BLaER1 treated with 17β-estradiol and CSF1 and Interleukin-3, amounts not matched to agents 10 nM and 100 nM (cell line): ENCODE measurements around the gene EN1.

Experiments
- H3K27ac ChIP-seq, 11 experiments: shearing (Covaris generic); formaldehyde crosslinking; 2 replicates each; pipeline ENCODE4 v1.8.1; 2022
- H3K27me3 ChIP-seq, 11 experiments: shearing (Covaris generic); formaldehyde crosslinking; 2 replicates each; pipeline ENCODE4 v1.8.1; 2022
- H3K36me3 ChIP-seq, 11 experiments: shearing (Covaris generic); formaldehyde crosslinking; 2 replicates each; pipeline ENCODE4 v1.8.1; 2022
- H3K4me1 ChIP-seq, 10 experiments: shearing (Covaris generic); formaldehyde crosslinking; 2 replicates each; pipeline ENCODE4 v1.8.1; 2022
- H3K4me2 ChIP-seq, 11 experiments: shearing (Covaris generic); formaldehyde crosslinking; 2 replicates each; pipeline ENCODE4 v1.8.1; 2022
- H3K4me3 ChIP-seq, 10 experiments: shearing (Covaris generic); formaldehyde crosslinking; 2 replicates each; pipeline ENCODE4 v1.8.1; 2022
- H3K9ac ChIP-seq, 11 experiments: shearing (Covaris generic); formaldehyde crosslinking; 2 replicates each; pipeline ENCODE4 v1.8.1; 2022
- H3K9me3 ChIP-seq, 11 experiments: shearing (Covaris generic); formaldehyde crosslinking; replicated peaks in 1 of 11; 2 replicates each; pipeline ENCODE4 v1.8.1; 2022
- H4K20me1 ChIP-seq, 11 experiments: shearing (Covaris generic); formaldehyde crosslinking; 2 replicates each; pipeline ENCODE4 v1.8.1; 2022
- Cebpa-rat ChIP-seq, 11 experiments: shearing (Covaris generic); IDR thresholded peaks; 2 replicates each; pipeline ENCODE4 v1.8.1; 2022

Gene EN1

DNA sequence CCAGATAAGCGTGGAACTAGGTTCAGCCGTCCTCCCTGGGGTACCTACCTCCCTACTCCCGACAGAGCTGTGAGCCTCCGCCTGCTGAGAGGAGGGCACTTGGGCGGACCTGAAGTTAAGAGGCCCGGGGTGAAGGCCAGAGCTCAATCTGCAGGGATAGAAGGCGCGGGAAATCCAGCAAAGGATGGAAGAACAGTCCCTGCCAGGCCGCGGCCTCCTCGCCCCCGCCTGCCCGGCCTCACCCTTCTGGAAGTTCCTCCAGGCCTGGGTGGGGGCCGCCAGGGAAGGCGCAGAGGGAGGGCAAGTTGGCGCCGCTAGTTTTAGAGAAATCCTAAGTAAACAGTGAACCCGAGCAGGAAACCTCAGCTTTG is 13.0 kb downstream of the EN1 start:
- Histone ChIP-seq H3K36me3 (no peaks in the 10 kb centered on the region), H3K27ac (no peak overlapping the region), H3K4me1 (no peaks in the 10 kb centered on the region), H3K27me3 (peaks cover 74 to 91% (median 79%) of the 10 kb centered on the region in 11 experiments), H3K9me3 (peaks cover 27 to 41% (median 34%) of the 10 kb centered on the region in 11 experiments), H3K4me2 (no peak overlapping the region), H4K20me1 (peaks cover 0 to 7% (median 0%) of the 10 kb centered on the region in 11 experiments; a peak in 4 of 22 replicates), H3K9ac (no peak overlapping the region), H3K4me3 (no peak overlapping the region)
- no peak for TF ChIP-seq Cebpa-rat (IDR thresholded peaks at IDR 0.05)

DNA sequence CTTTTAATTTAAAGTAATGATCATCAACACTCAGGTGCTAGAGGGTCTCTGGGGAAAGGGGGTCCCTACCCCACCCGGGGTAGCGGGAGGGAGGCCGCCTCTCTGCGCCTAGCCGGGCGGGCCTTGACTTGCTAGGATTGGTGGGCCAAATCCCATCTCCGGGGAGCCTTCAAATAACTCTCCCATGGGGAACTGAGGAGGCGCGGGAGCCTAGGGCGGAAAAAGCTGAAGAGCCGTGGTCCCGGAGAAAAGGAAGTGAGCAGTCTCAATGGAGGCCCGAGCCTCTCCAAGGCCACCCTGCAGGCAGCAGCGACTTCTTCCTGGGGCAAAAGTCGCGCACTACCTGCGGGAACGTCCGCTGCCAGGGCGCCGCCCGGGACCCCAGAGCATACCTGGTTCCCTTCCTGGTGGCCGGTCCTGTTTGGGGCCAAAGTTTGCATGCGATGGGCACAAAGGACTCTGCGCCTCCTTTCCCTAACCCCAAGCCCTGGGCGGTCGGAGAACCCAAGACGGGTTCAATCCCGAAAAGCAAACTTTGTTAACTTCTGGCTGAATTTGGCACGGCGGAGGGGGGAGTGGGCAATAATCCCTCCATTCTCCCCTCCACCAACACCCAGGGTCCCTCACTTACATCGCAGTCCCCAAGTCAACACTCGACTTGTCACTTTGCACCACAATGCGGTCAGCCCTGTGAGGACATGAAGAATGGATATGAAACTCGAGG is 13.6 kb downstream of the EN1 start:
- peaks cover 27 to 41% (median 34%) of the 10 kb centered on the region in 11 experiments for H3K9me3 ChIP-seq
- no peak overlapping the region for H3K27ac ChIP-seq
- no peak overlapping the region for H3K4me3 ChIP-seq
- no peaks in the 10 kb centered on the region for H3K4me1 ChIP-seq
- peaks cover 0 to 7% (median 0%) of the 10 kb centered on the region in 11 experiments; a peak in 4 of 22 replicates for H4K20me1 ChIP-seq
- no peak overlapping the region for H3K4me2 ChIP-seq
- TF ChIP-seq Cebpa-rat (IDR thresholded peaks at IDR 0.05): no peak
- peaks cover 68 to 86% (median 74%) of the 10 kb centered on the region in 11 experiments for H3K27me3 ChIP-seq
- H3K36me3 ChIP-seq: no peaks in the 10 kb centered on the region
- no peak overlapping the region for H3K9ac ChIP-seq

DNA sequence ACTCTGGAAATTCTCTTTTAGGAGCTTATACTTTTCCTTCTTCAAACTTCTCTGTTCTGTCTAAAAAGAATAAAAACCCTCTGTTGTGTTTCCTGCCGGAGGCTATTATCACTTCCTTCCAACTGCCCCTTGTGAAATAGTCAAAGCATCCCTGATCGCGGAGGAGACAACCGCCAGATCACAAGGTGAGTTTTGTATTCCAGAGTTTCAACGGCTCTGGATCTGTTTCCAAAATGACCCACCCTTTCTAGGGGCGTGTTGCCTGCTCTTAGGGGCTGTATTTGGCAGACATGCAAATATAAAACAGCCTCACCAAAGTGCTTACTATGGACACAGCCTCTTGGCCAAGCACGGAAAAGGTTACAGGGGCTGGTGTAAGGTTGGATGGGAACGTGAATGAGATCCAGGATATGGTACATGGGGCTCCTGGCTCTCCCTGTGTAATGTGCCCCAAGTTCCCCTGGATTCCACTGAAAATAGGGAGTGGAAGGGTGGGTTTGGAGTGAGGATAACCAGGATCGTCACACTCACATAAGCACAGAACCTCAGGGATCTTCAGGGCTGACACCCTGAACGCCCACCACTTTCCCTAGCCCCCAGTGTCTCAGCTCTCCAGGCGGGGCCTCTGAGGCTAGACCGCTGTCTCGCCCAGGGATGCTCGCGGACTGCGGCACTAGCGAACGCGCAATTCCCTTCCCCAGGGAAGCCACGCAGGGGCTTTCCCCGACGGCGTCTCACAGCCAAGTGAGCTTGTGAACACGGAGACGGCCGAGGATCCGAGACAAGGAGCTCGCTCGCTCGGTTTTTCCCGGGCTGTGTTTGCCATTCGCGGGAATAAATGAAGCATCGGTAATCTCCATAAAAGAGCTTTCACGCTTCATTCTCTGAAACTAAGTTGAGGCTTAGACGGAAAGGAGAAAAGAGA is 14.4 kb downstream of the EN1 start:
- H3K9ac ChIP-seq: no peak overlapping the region
- peaks cover 60 to 77% (median 66%) of the 10 kb centered on the region in 11 experiments for H3K27me3 ChIP-seq
- H3K4me1 ChIP-seq: no peaks in the 10 kb centered on the region
- H4K20me1 ChIP-seq: peaks cover 0 to 7% (median 0%) of the 10 kb centered on the region in 11 experiments; a peak in 3 of 22 replicates
- no peak overlapping the region for H3K27ac ChIP-seq
- no peaks in the 10 kb centered on the region for H3K36me3 ChIP-seq
- H3K4me2 ChIP-seq: no peak overlapping the region
- H3K9me3 ChIP-seq: peaks cover 27 to 41% (median 34%) of the 10 kb centered on the region in 11 experiments
- no peak for TF ChIP-seq Cebpa-rat (IDR thresholded peaks at IDR 0.05)
- H3K4me3 ChIP-seq: no peak overlapping the region

DNA sequence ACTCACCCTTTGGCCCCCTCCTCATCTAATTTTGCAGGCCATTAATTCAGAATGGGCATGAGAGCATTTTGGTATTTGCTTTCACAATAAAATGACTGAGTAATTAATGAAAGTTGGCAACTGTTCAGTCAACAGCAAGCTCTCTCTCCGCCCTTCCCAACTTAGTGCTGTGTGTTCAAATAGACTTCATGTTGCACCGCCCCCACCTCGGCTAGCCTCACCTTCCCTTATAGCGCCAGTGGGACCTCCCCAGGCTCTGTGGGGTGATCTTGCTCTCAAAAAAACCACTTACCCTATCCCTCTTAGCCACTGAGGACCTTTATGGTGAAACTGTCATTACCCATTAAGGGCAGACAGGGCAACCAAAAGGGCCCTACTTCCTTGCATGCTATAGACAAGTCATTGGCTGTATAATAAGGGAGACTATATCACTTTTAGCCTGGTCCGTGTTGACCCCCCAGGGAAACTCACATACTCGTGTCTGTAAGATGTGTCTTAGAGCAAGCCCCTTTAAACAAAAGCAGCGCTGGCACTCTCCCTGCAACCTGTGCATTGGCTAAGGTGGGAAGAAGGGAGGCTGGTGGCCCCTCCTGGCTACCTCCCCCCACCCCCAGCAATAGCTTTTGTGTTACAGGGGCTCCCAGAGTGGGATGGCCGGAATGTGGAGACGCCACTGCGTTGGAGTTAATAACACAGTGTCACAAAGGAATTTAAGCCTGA is 15.2 kb downstream of the EN1 start:
- peaks cover 27 to 41% (median 34%) of the 10 kb centered on the region in 11 experiments for H3K9me3 ChIP-seq
- no peak overlapping the region for H3K4me2 ChIP-seq
- peaks cover 52 to 69% (median 57%) of the 10 kb centered on the region in 11 experiments for H3K27me3 ChIP-seq
- H3K27ac ChIP-seq: no peak overlapping the region
- no peak for TF ChIP-seq Cebpa-rat (IDR thresholded peaks at IDR 0.05)
- H3K9ac ChIP-seq: no peak overlapping the region
- no peak overlapping the region for H3K4me3 ChIP-seq
- H4K20me1 ChIP-seq: peaks cover 0 to 2% (median 0%) of the 10 kb centered on the region in 11 experiments; a peak in 2 of 22 replicates
- no peaks in the 10 kb centered on the region for H3K36me3 ChIP-seq
- no peaks in the 10 kb centered on the region for H3K4me1 ChIP-seq

DNA sequence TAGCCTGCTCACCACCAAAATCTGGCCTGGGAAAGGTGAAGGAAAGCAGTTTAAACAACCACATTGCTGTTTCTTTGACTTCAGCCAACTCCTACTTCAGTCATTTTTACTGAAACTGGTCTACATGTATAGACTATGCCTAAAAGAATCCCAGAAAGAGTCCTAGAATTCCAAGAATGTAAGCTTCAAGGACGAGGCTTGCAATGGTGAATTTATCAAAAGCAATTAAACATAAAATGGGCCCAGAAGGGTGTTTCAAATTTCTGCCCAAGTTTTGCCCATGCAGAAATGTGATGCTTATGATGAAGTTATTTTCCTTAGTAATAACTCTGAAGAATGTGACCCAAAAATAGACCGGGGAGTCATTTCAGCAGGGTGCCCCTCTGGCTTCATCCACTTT is 16.6 kb downstream of the EN1 start:
- Histone ChIP-seq H3K4me2 (no peak overlapping the region), H3K4me1 (0 out of 20 replicates have a peak, but pooled peaks cover 0 to 4% (median 0%) of the 10 kb centered on the region in 10 experiments), H3K27ac (no peak overlapping the region), H3K9ac (no peak overlapping the region), H4K20me1 (no peaks in the 10 kb centered on the region; a peak in 1 of 22 replicates), H3K36me3 (no peaks in the 10 kb centered on the region), H3K4me3 (no peak overlapping the region), H3K9me3 (peaks cover 27 to 36% (median 31%) of the 10 kb centered on the region in 11 experiments), H3K27me3 (peaks cover 38 to 56% (median 44%) of the 10 kb centered on the region in 11 experiments)
- no peak for TF ChIP-seq Cebpa-rat (IDR thresholded peaks at IDR 0.05)

DNA sequence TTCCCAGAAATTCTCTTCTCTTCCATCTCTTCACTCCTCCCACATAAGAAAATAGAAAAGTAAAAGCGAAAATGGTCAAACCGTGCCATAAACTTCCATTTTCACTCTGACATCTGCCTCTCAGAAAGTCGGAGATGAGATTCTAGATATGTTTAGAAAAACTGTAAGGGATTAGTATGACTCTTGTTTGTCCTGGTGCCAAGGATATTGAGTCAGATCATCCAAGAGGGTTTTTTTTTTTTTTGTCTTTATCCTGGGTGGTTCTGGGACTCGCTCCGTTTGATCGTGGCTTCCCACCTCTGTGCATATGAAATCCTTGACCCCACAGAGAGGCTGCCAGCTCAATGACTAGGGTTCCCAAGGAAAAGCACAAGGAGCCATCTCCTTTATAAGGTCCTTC is 17.3 kb downstream of the EN1 start:
- H3K36me3 ChIP-seq: no peaks in the 10 kb centered on the region
- peaks cover 31 to 48% (median 36%) of the 10 kb centered on the region in 11 experiments for H3K27me3 ChIP-seq
- no peaks in the 10 kb centered on the region for H4K20me1 ChIP-seq
- H3K27ac ChIP-seq: no peak overlapping the region
- H3K9ac ChIP-seq: no peak overlapping the region
- H3K4me1 ChIP-seq: 0 out of 20 replicates have a peak, but pooled peaks cover 0 to 5% (median 0%) of the 10 kb centered on the region in 10 experiments
- no peak overlapping the region for H3K4me2 ChIP-seq
- TF ChIP-seq Cebpa-rat (IDR thresholded peaks at IDR 0.05): no peak
- peaks cover 22 to 28% (median 24%) of the 10 kb centered on the region in 11 experiments for H3K9me3 ChIP-seq
- no peak overlapping the region for H3K4me3 ChIP-seq

DNA sequence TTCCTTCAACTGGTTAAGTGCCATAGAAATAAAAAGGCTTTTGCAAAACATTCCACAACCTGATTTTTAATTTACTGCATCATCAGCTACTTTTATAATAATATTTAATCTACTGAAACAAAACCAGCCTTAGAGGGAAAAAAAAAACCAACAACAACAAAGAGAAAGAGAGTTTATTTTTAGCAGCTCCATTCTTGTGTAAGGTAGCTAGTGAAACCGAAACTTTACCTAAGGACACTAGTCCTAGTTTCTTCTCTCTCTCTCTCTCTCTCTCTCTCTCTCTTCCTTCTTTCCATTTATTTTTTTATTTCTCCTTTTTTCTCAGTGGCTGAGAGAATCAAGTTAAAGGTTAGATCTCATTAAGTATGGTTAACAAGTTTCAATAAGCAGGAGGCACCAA is 21.4 kb downstream of the EN1 start:
- peaks cover 0 to 8% (median 0%) of the 10 kb centered on the region in 11 experiments; a peak in 4 of 22 replicates for H3K27me3 ChIP-seq
- no peak overlapping the region for H3K27ac ChIP-seq
- H3K4me2 ChIP-seq: no peak overlapping the region
- no peaks in the 10 kb centered on the region for H3K36me3 ChIP-seq
- TF ChIP-seq Cebpa-rat (IDR thresholded peaks at IDR 0.05): no peak
- no peak overlapping the region for H3K4me3 ChIP-seq
- 0 out of 20 replicates have a peak, but pooled peaks cover 0 to 5% (median 0%) of the 10 kb centered on the region in 10 experiments for H3K4me1 ChIP-seq
- no peaks in the 10 kb centered on the region for H4K20me1 ChIP-seq
- H3K9ac ChIP-seq: no peak overlapping the region
- H3K9me3 ChIP-seq: no peaks in the 10 kb centered on the region

DNA sequence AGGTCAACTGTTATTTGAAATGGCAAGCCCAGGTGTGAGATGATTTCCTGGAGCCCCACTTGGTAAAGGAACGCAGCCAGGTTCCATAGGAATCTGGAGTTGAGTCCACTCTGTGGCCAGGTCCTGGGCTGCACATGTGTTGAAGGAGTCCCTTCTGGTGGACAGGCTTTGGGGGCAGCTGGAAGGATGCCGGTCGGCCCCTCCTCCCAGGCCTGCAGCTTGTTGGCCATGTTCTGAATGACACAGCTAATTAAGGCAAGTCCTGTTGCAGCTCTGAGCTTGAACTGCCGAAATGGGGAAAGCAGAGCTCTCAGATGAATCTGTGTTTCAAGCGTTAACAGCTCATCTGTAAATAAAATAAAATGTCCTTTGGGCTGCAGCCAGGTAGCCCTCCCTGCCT is 23.8 kb downstream of the EN1 start:
- H3K27ac ChIP-seq: no peak overlapping the region
- no peaks in the 10 kb centered on the region for H3K36me3 ChIP-seq
- H3K9ac ChIP-seq: no peak overlapping the region
- H3K4me3 ChIP-seq: no peak overlapping the region
- no peaks in the 10 kb centered on the region for H3K9me3 ChIP-seq
- H3K4me1 ChIP-seq: 0 out of 20 replicates have a peak, but pooled peaks cover 0 to 5% (median 0%) of the 10 kb centered on the region in 10 experiments
- no peaks in the 10 kb centered on the region for H4K20me1 ChIP-seq
- no peaks in the 10 kb centered on the region for H3K27me3 ChIP-seq
- no peak overlapping the region for H3K4me2 ChIP-seq
- no peak for TF ChIP-seq Cebpa-rat (IDR thresholded peaks at IDR 0.05)
